ENCODE measurements around the gene NAPG. TPM values are rescaled to one million over a fixed set of nuclear protein-coding genes. Genes with fewer than 3 reads are reported as not detected.
"Not testable (repeated sequence)": the region's sequence is repeated elsewhere in the genome, so short reads cannot be mapped to it uniquely, and the experiment has no call there.

The NAPG gene
- polyA plus RNA-seq (2013, experiment 1 of 2; ENCODE audit: insufficient read length): 14.8 TPM
- polyA plus RNA-seq (2013, experiment 2 of 2; ENCODE audit: insufficient read length): 13.6 TPM

GRCh38 chr18:10525697-10526560 is at the start of gene NAPG:
Gene NAPG, plus strand, starts transcription at chr18:10526027. Its CDS starts 76 bp downstream, at chr18:10526103.
- DNase-seq: peak; percentile 96

GRCh38 chr18:10476338-10476791 is 49.5 kb upstream of the NAPG start:
- peak; percentile 98 for DNase-seq

GRCh38 chr18:10477121-10477862 is 48.5 kb upstream of the NAPG start:
- no peak for DNase-seq

- no peak for DNase-seq
Observed at GRCh38 chr18:10477863-10478260, 48.0 kb upstream of the NAPG start.

- DNase-seq: no peak
Observed at GRCh38 chr18:10481831-10482230, 44.0 kb upstream of the NAPG start.

GRCh38 chr18:10482363-10482984 is 43.4 kb upstream of the NAPG start:
- no peak for DNase-seq

- DNase-seq: no peak
Observed at GRCh38 chr18:10482985-10483949, 42.6 kb upstream of the NAPG start.

- no peak for DNase-seq
Observed at GRCh38 chr18:10485475-10485874, 40.4 kb upstream of the NAPG start.

- no peak for DNase-seq
Observed at GRCh38 chr18:10486362-10486761, 39.5 kb upstream of the NAPG start.

GRCh38 chr18:10487154-10487553 is 38.7 kb upstream of the NAPG start:
- DNase-seq: no peak

- no peak for DNase-seq
Observed at GRCh38 chr18:10488017-10488416, 37.8 kb upstream of the NAPG start.

GRCh38 chr18:10490401-10491165 is 35.2 kb upstream of the NAPG start:
- DNase-seq: no peak

- no peak for DNase-seq
Observed at GRCh38 chr18:10495936-10496335, 29.9 kb upstream of the NAPG start.

GRCh38 chr18:10497206-10497749 is 28.5 kb upstream of the NAPG start:
- DNase-seq: peak; percentile 31

GRCh38 chr18:10499230-10499629 is 26.6 kb upstream of the NAPG start:
- DNase-seq: peak; percentile 29

- no peak for DNase-seq
Observed at GRCh38 chr18:10500038-10500437, 25.8 kb upstream of the NAPG start.

- no peak for DNase-seq
Observed at GRCh38 chr18:10504723-10505122, 21.1 kb upstream of the NAPG start.

- DNase-seq: not testable (repeated sequence)
Observed at GRCh38 chr18:10505892-10506291, 19.9 kb upstream of the NAPG start.

GRCh38 chr18:10508591-10508990 is 17.2 kb upstream of the NAPG start:
- no peak for DNase-seq

GRCh38 chr18:10511236-10511635 is 14.6 kb upstream of the NAPG start:
- peak; percentile 20 for DNase-seq

GRCh38 chr18:10514082-10514481 is 11.7 kb upstream of the NAPG start:
- DNase-seq: no peak
